Activated CD4-positive, alpha-beta T cell treated with anti-CD3 and anti-CD28 coated beads, Interleukin-2, amount 10 ng/mL, durations not matched to agents 7 days and 5 days (primary cell): ENCODE results near the gene SRGAP1. TPM values are rescaled to one million over a fixed set of nuclear protein-coding genes. Genes with fewer than 3 reads are reported as not detected.
"Not testable (repeated sequence)": the region's sequence is repeated elsewhere in the genome, so short reads cannot be mapped to it uniquely, and the experiment has no call there.

Experiments
- CTCF ChIA-PET: fragments of 350-600 bp; sonication (Branson Sonifier 250); formaldehyde crosslinking; loops from one replicate; lab custom pipeline; 2021; ENCODE audit warnings: antibody characterized with exemption; lab: Charles Lee
- POLR2A ChIA-PET: fragments of 350-600 bp; sonication (Branson Sonifier 250); formaldehyde crosslinking; loops from one replicate; lab custom pipeline; 2021; ENCODE audit warnings: antibody characterized with exemption; lab: Charles Lee
- DNase-seq: peaks from one replicate; pipeline ENCODE4 v3.0.0-alpha.2; 2020
- H3K27ac Mint-ChIP-seq: one replicate; pipeline ENCODE4 v1.8.0; 2021; ENCODE audit warnings: mild to moderate bottlenecking, moderate library complexity, mixed read lengths
- H3K27me3 Mint-ChIP-seq: one replicate; pipeline ENCODE4 v1.8.0; 2021; ENCODE audit warnings: mixed read lengths
- H3K36me3 Mint-ChIP-seq: one replicate; pipeline ENCODE4 v1.8.0; 2021; ENCODE audit warnings: low read depth, mixed read lengths
- H3K4me1 Mint-ChIP-seq: one replicate; pipeline ENCODE4 v1.8.0; 2021; ENCODE audit warnings: mixed read lengths
- H3K4me3 Mint-ChIP-seq: one replicate; pipeline ENCODE4 v1.8.0; 2021; ENCODE audit warnings: mild to moderate bottlenecking, moderate library complexity, mixed read lengths
- H3K9me3 Mint-ChIP-seq: one replicate; pipeline ENCODE4 v1.8.0; 2021; ENCODE audit warnings: mixed read lengths
- total RNA-seq, 2 experiments: library from RNA; stranded (reverse); gene quantifications; one replicate each; pipeline ENCODE4 v1.2.3, GENCODE V29; 2021

SRGAP1 gene
- total RNA-seq, 2 experiments from 2014 or later: not detected

GRCh38 chr12:63862969-63863230 is 18.4 kb downstream of the SRGAP1 start:
- no peak for DNase-seq
- Mint-ChIP-seq H3K36me3 (no peaks in the 10 kb centered on the region), H3K27ac (no peak overlapping the region), H3K4me1 (no peaks in the 10 kb centered on the region), H3K27me3 (no peaks in the 10 kb centered on the region), H3K4me3 (no peak overlapping the region), H3K9me3 (no peaks in the 10 kb centered on the region)
- ChIA-PET CTCF (no interaction called here), POLR2A (no interaction called here)

GRCh38 chr12:63863658-63864453 is 19.4 kb downstream of the SRGAP1 start:
- no peak overlapping the region for H3K27ac Mint-ChIP-seq
- no peaks in the 10 kb centered on the region for H3K9me3 Mint-ChIP-seq
- no peaks in the 10 kb centered on the region for H3K36me3 Mint-ChIP-seq
- H3K4me3 Mint-ChIP-seq: no peak overlapping the region
- POLR2A ChIA-PET: no interaction called here
- no peak for DNase-seq
- no peaks in the 10 kb centered on the region for H3K27me3 Mint-ChIP-seq
- CTCF ChIA-PET: no interaction called here
- H3K4me1 Mint-ChIP-seq: no peaks in the 10 kb centered on the region

GRCh38 chr12:63864454-63864706 is 19.9 kb downstream of the SRGAP1 start:
- no peak overlapping the region for H3K4me3 Mint-ChIP-seq
- no peaks in the 10 kb centered on the region for H3K4me1 Mint-ChIP-seq
- POLR2A ChIA-PET: no interaction called here
- H3K27ac Mint-ChIP-seq: no peak overlapping the region
- no peak for DNase-seq
- CTCF ChIA-PET: no interaction called here
- H3K9me3 Mint-ChIP-seq: no peaks in the 10 kb centered on the region
- H3K36me3 Mint-ChIP-seq: no peaks in the 10 kb centered on the region
- H3K27me3 Mint-ChIP-seq: peaks cover 2% of the 10 kb centered on the region

GRCh38 chr12:63865448-63865847 is 20.9 kb downstream of the SRGAP1 start:
- H3K36me3 Mint-ChIP-seq: no peaks in the 10 kb centered on the region
- H3K4me3 Mint-ChIP-seq: no peak overlapping the region
- no peak overlapping the region for H3K27ac Mint-ChIP-seq
- ChIA-PET CTCF (no interaction called here), POLR2A (no interaction called here)
- DNase-seq: no peak
- H3K4me1 Mint-ChIP-seq: no peaks in the 10 kb centered on the region
- peaks cover 5% of the 10 kb centered on the region for H3K27me3 Mint-ChIP-seq
- no peaks in the 10 kb centered on the region for H3K9me3 Mint-ChIP-seq

GRCh38 chr12:63867053-63867452 is 22.6 kb downstream of the SRGAP1 start:
- no peak for DNase-seq
- Mint-ChIP-seq H3K27ac (no peak overlapping the region), H3K27me3 (peaks cover 6% of the 10 kb centered on the region), H3K4me3 (no peak overlapping the region), H3K4me1 (no peaks in the 10 kb centered on the region), H3K36me3 (no peaks in the 10 kb centered on the region), H3K9me3 (no peaks in the 10 kb centered on the region)
- CTCF ChIA-PET: no interaction called here
- POLR2A ChIA-PET: no interaction called here

- no peaks in the 10 kb centered on the region for H3K36me3 Mint-ChIP-seq
- no peak for DNase-seq
- POLR2A ChIA-PET: no interaction called here
- no peaks in the 10 kb centered on the region for H3K9me3 Mint-ChIP-seq
- no peaks in the 10 kb centered on the region for H3K4me1 Mint-ChIP-seq
- H3K27ac Mint-ChIP-seq: no peak overlapping the region
- CTCF ChIA-PET: no interaction called here
- H3K4me3 Mint-ChIP-seq: no peak overlapping the region
- H3K27me3 Mint-ChIP-seq: peaks cover 6% of the 10 kb centered on the region
Observed at GRCh38 chr12:63869656-63870055, 25.2 kb downstream of the SRGAP1 start.

GRCh38 chr12:63870838-63871237 is 26.3 kb downstream of the SRGAP1 start:
- Mint-ChIP-seq H3K4me3 (no peak overlapping the region), H3K9me3 (no peaks in the 10 kb centered on the region), H3K36me3 (no peaks in the 10 kb centered on the region), H3K27ac (no peak overlapping the region), H3K27me3 (peaks cover 6% of the 10 kb centered on the region), H3K4me1 (no peaks in the 10 kb centered on the region)
- no peak for DNase-seq
- ChIA-PET CTCF (no interaction called here), POLR2A (no interaction called here)

- Mint-ChIP-seq H3K27ac (no peak overlapping the region), H3K4me3 (no peak overlapping the region), H3K4me1 (no peaks in the 10 kb centered on the region), H3K36me3 (no peaks in the 10 kb centered on the region), H3K27me3 (peaks cover 2% of the 10 kb centered on the region), H3K9me3 (no peaks in the 10 kb centered on the region)
- DNase-seq: no peak
- POLR2A ChIA-PET: no interaction called here
- CTCF ChIA-PET: interaction anchor here (1.2 kb wide), 1 partner anchor 40 kb away, joined by 3 read pairs; no protein-coding TSS in a partner anchor
Observed at GRCh38 chr12:63874897-63875480, 30.5 kb downstream of the SRGAP1 start.

GRCh38 chr12:63875703-63876102 is 31.2 kb downstream of the SRGAP1 start:
- peaks cover 2% of the 10 kb centered on the region for H3K27me3 Mint-ChIP-seq
- H3K4me3 Mint-ChIP-seq: no peak overlapping the region
- CTCF ChIA-PET: interaction anchor here (1.2 kb wide), 1 partner anchor 39 kb away, joined by 3 read pairs; no protein-coding TSS in a partner anchor
- no peaks in the 10 kb centered on the region for H3K4me1 Mint-ChIP-seq
- H3K27ac Mint-ChIP-seq: no peak overlapping the region
- no peaks in the 10 kb centered on the region for H3K36me3 Mint-ChIP-seq
- no peak for DNase-seq
- POLR2A ChIA-PET: no interaction called here
- H3K9me3 Mint-ChIP-seq: no peaks in the 10 kb centered on the region

- H3K9me3 Mint-ChIP-seq: no peaks in the 10 kb centered on the region
- no peak overlapping the region for H3K27ac Mint-ChIP-seq
- no peaks in the 10 kb centered on the region for H3K27me3 Mint-ChIP-seq
- ChIA-PET POLR2A (no interaction called here), CTCF (no interaction called here)
- no peak overlapping the region for H3K4me3 Mint-ChIP-seq
- no peaks in the 10 kb centered on the region for H3K36me3 Mint-ChIP-seq
- H3K4me1 Mint-ChIP-seq: no peaks in the 10 kb centered on the region
- no peak for DNase-seq
Observed at GRCh38 chr12:63876980-63877379, 32.5 kb downstream of the SRGAP1 start.

GRCh38 chr12:63877693-63878092 is 33.2 kb downstream of the SRGAP1 start:
- no peak for DNase-seq
- no peaks in the 10 kb centered on the region for H3K36me3 Mint-ChIP-seq
- H3K27me3 Mint-ChIP-seq: no peaks in the 10 kb centered on the region
- no peaks in the 10 kb centered on the region for H3K4me1 Mint-ChIP-seq
- no peak overlapping the region for H3K4me3 Mint-ChIP-seq
- ChIA-PET CTCF (no interaction called here), POLR2A (no interaction called here)
- H3K27ac Mint-ChIP-seq: no peak overlapping the region
- no peaks in the 10 kb centered on the region for H3K9me3 Mint-ChIP-seq

- DNase-seq, H3K4me1 Mint-ChIP-seq, H3K27ac Mint-ChIP-seq, CTCF ChIA-PET, H3K4me3 Mint-ChIP-seq, H3K27me3 Mint-ChIP-seq, POLR2A ChIA-PET, H3K36me3 Mint-ChIP-seq, H3K9me3 Mint-ChIP-seq: not testable (repeated sequence)
Observed at GRCh38 chr12:63880235-63880634, 35.7 kb downstream of the SRGAP1 start.

GRCh38 chr12:63880742-63881263 is 36.3 kb downstream of the SRGAP1 start:
- no peak for DNase-seq
- POLR2A ChIA-PET: no interaction called here
- H3K9me3 Mint-ChIP-seq: no peaks in the 10 kb centered on the region
- no peaks in the 10 kb centered on the region for H3K4me1 Mint-ChIP-seq
- no peak overlapping the region for H3K27ac Mint-ChIP-seq
- H3K4me3 Mint-ChIP-seq: no peak overlapping the region
- H3K36me3 Mint-ChIP-seq: no peaks in the 10 kb centered on the region
- H3K27me3 Mint-ChIP-seq: no peaks in the 10 kb centered on the region
- CTCF ChIA-PET: interaction anchor here (0.6 kb wide), 1 partner anchor 68 kb away, joined by 3 read pairs; no protein-coding TSS in a partner anchor

- no peak overlapping the region for H3K4me3 Mint-ChIP-seq
- no peaks in the 10 kb centered on the region for H3K36me3 Mint-ChIP-seq
Observed at GRCh38 chr12:63882844-63883243, 38.3 kb downstream of the SRGAP1 start.

More at GRCh38 chr12:63882844-63883243, 38.3 kb downstream of the SRGAP1 start:
- H3K9me3 Mint-ChIP-seq: no peaks in the 10 kb centered on the region
- no peaks in the 10 kb centered on the region for H3K27me3 Mint-ChIP-seq
- CTCF ChIA-PET: no interaction called here
- no peak overlapping the region for H3K27ac Mint-ChIP-seq
- H3K4me1 Mint-ChIP-seq: no peaks in the 10 kb centered on the region
- no peak for DNase-seq
- POLR2A ChIA-PET: no interaction called here
